C4-2B (cell line): ENCODE measurements around the gene TAS2R19.

Experiments
- ZFX ChIP-seq: fragments of 450-650 bp; IDR thresholded peaks from 2 replicates; pipeline ENCODE4 v1.6.1; 2017
- TF ChIP-seq, protein P1 (sequence below): fragments of 450-650 bp; conservative IDR thresholded peaks from 2 replicates; pipeline ENCODE4 v1.5.1; 2017; ENCODE audit warnings: mild to moderate bottlenecking

DNA sequence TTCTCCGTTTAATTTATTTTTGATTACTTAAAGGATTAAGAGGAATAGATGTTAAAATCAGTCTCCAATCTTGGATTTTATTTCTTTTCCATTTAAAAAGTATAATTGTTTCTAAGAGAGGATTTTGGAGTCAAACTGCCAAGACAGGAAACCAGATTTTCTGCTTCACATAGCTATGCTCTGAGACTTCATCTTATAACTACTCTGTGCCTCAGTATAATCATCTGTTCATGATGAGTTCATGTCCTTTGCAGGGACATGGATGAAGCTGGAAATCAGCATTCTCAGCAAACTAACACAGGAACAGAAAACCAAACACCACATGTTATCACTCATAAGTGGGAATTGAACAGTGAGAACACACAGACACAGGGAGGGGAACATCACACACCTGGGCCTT lies 17.7 kb upstream of the TAS2R19 start:
- TF ChIP-seq, protein P1, sequence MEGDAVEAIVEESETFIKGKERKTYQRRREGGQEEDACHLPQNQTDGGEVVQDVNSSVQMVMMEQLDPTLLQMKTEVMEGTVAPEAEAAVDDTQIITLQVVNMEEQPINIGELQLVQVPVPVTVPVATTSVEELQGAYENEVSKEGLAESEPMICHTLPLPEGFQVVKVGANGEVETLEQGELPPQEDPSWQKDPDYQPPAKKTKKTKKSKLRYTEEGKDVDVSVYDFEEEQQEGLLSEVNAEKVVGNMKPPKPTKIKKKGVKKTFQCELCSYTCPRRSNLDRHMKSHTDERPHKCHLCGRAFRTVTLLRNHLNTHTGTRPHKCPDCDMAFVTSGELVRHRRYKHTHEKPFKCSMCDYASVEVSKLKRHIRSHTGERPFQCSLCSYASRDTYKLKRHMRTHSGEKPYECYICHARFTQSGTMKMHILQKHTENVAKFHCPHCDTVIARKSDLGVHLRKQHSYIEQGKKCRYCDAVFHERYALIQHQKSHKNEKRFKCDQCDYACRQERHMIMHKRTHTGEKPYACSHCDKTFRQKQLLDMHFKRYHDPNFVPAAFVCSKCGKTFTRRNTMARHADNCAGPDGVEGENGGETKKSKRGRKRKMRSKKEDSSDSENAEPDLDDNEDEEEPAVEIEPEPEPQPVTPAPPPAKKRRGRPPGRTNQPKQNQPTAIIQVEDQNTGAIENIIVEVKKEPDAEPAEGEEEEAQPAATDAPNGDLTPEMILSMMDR = no peak
- no peak for TF ChIP-seq ZFX
